Breast epithelium (tissue), 4 donors: ENCODE data around the gene SNUPN. TPM values are rescaled to one million over a fixed set of nuclear protein-coding genes. Genes with fewer than 3 reads are reported as not detected.
A peak's percentile ranks its signal among the peaks of the same experiment; 100 is the strongest.

Experiments used
- DNase-seq, 2 donors: peaks; one replicate each; pipeline ENCODE4 v3.0.0-alpha.2; 2019; ENCODE audit warnings: low spot score in 2 of 2
- H3K27ac ChIP-seq, 2 donors: fragments of 200-600 bp; sonication (generic) in 1 of 2; one replicate each; pipeline ENCODE4 v1.5.1; 2016 to 2019; ENCODE audit warnings: mild to moderate bottlenecking in 1 of 2
- H3K27me3 ChIP-seq, 2 donors: fragments of 200-600 bp; sonication (generic) in 1 of 2; one replicate each; pipeline versions ENCODE4 v1.5.1 to v1.6.0; 2017 to 2019; ENCODE audit warnings: control low read depth in 1 of 2, mild to moderate bottlenecking in 1 of 2
- H3K36me3 ChIP-seq: fragments of 200-600 bp; one replicate; pipeline ENCODE4 v1.5.1; 2019
- H3K4me1 ChIP-seq, 2 donors: fragments of 200-600 bp; sonication (generic); one replicate each; pipeline ENCODE4 v1.5.1; 2016 to 2019; ENCODE audit warnings: control low read depth in 1 of 2
- H3K4me3 ChIP-seq, 3 donors: fragments of 200-600 bp; sonication (generic); 1 replicate in 2 of 3; 2 replicates in 1 of 3; pipeline ENCODE4 v1.5.1; 2016 to 2019; ENCODE audit warnings: mild to moderate bottlenecking in 3 of 3, moderate library complexity in 2 of 3
- H3K9me3 ChIP-seq, 2 donors: fragments of 200-600 bp; sonication (generic) in 1 of 2; one replicate each; pipeline ENCODE4 v1.5.1; 2016 to 2019; ENCODE audit warnings: control low read depth in 1 of 2
- CTCF ChIP-seq, 3 donors: fragments of 450-650 bp; IDR thresholded peaks; one replicate each; pipeline ENCODE4 v1.5.1; 2016 to 2017; ENCODE audit warnings: antibody characterized with exemption in 3 of 3, mild to moderate bottlenecking in 3 of 3, moderate library complexity in 3 of 3
- POLR2A ChIP-seq: fragments of 450-650 bp; IDR thresholded peaks from one replicate; pipeline ENCODE4 v1.6.1; 2016; ENCODE audit warnings: antibody characterized with exemption, mild to moderate bottlenecking, moderate library complexity
- POLR2AphosphoS5 ChIP-seq, 3 donors: sonication (generic); formaldehyde crosslinking; IDR thresholded peaks; one replicate each; pipeline ENCODE4 v1.6.1; 2017; ENCODE audit warnings: antibody characterized with exemption in 3 of 3
- intact Hi-C: fragments of 100-400 bp; cut with DNase I; formaldehyde crosslinking; loops from one replicate; pipeline ENCODE4 v1.15.1; 2023; ENCODE audit warnings: low total_unique reads
- total RNA-seq, 3 donors: library from RNA; depleted of rRNA; stranded (reverse); fragments of >200 nt; gene quantifications; one replicate each; pipeline ENCODE4 v1.1.0, GENCODE V29; 2016

The SNUPN gene
- total RNA-seq, 3 donors from 2014 or later = 19.8 to 24.9 (median 23.6) TPM

DNA sequence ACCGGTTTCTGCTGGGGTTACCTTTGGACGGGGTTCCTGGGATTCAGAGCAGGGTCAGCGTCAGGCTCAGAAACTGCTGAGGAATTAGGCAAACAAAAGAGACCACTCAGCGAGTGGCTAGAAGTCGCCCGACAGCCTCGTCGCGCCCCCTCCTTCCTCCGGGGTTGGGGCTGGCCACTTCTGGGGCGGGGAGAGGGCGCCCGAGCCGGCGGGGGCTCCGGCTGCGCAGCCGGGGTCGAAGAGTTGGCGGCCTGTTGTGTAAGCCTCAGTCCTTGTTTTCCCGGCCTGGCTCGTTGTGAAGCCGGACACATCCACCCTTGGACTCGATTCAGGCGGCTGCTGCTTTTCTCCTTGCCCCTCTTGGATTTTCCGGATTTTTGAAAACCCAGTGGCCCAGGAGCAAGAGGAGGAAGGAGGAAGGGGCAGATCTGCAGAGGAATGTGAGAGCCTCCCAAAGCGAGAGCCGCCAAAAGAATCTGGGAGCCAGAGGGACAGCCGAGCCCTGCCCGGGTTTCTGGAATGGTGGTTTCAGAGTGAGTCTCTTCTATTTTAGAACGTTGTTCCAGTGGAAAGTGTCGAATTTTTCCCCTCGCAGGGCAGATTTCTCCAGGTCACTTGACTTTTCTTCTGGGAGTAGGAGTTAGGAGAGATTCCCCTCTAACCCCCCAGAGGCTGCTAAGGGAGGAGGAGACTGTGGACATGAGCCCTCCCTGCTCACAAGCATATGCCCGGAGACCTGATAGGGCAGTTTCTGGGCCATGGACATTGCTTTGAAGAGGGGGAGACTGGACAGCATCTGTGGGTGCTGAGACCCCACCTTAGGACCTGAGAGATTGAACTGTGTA, 22.9 kb upstream of the SNUPN start:
- peaks cover 16 to 47% of the 10 kb centered on the region in 2 donors for H3K4me1 ChIP-seq
- TF ChIP-seq POLR2A = no peak
- no peak for TF ChIP-seq CTCF (IDR thresholded peaks at IDR 0.05)
- TF ChIP-seq POLR2AphosphoS5 (IDR thresholded peaks at IDR 0.05) = no peak
- H3K36me3 ChIP-seq = no peaks in the 10 kb centered on the region
- peak in 1 of 2 donors; percentile 31 for DNase-seq
- intact Hi-C loops = no loop called here
- peak overlapping the region; percentile 93 to 98 for H3K27ac ChIP-seq
- H3K4me3 ChIP-seq = peak overlapping the region; percentile 77 to 91 (median 90)
- H3K27me3 ChIP-seq = no peaks in the 10 kb centered on the region
- H3K9me3 ChIP-seq = no peaks in the 10 kb centered on the region

- Histone ChIP-seq H3K27ac (peak within 1 kb of the TSS; percentile 93 to 98), H3K4me1 (peaks cover 16 to 39% of the 10 kb centered on the region in 2 donors)
- intact Hi-C loops = no loop called here
Measured at GRCh38 chr15:75647370-75648155, 22.0 kb upstream of the SNUPN start, which contains the start of gene SNX33. Gene SNX33, plus strand, starts transcription at chr15:75647912. Its CDS starts 1,191 bp downstream, at chr15:75649103.

GRCh38 chr15:75646944-75647364, 21.4 kb upstream of the SNUPN start:
- Histone ChIP-seq H3K27me3 (no peaks in the 10 kb centered on the region), H3K4me3 (peak overlapping the region; percentile 77 to 91 (median 90)), H3K4me1 (peaks cover 16 to 33% of the 10 kb centered on the region in 2 donors), H3K9me3 (no peaks in the 10 kb centered on the region), H3K27ac (peak overlapping the region; percentile 93 to 98), H3K36me3 (no peaks in the 10 kb centered on the region)
- peak in 1 of 2 donors; percentile 56 for DNase-seq
- TF ChIP-seq POLR2AphosphoS5 (IDR thresholded peaks at IDR 0.05) (no peak), POLR2A (no peak), CTCF (IDR thresholded peaks at IDR 0.05) (no peak)
- intact Hi-C loops = no loop called here

More at GRCh38 chr15:75647370-75648155, 22.0 kb upstream of the SNUPN start, which contains the start of gene SNX33:
- Histone ChIP-seq H3K27me3 (no peaks in the 10 kb centered on the region), H3K9me3 (no peaks in the 10 kb centered on the region), H3K4me3 (peak within 1 kb of the TSS; percentile 77 to 91 (median 90)), H3K36me3 (no peaks in the 10 kb centered on the region)
- DNase-seq = peak; percentile 63 to 75
- TF ChIP-seq CTCF (IDR thresholded peaks at IDR 0.05) (peak; percentile 13 to 46 (median 37)), POLR2AphosphoS5 (IDR thresholded peaks at IDR 0.05) (peak; percentile 22 to 52 (median 51)), POLR2A (peak; percentile 67)

DNA sequence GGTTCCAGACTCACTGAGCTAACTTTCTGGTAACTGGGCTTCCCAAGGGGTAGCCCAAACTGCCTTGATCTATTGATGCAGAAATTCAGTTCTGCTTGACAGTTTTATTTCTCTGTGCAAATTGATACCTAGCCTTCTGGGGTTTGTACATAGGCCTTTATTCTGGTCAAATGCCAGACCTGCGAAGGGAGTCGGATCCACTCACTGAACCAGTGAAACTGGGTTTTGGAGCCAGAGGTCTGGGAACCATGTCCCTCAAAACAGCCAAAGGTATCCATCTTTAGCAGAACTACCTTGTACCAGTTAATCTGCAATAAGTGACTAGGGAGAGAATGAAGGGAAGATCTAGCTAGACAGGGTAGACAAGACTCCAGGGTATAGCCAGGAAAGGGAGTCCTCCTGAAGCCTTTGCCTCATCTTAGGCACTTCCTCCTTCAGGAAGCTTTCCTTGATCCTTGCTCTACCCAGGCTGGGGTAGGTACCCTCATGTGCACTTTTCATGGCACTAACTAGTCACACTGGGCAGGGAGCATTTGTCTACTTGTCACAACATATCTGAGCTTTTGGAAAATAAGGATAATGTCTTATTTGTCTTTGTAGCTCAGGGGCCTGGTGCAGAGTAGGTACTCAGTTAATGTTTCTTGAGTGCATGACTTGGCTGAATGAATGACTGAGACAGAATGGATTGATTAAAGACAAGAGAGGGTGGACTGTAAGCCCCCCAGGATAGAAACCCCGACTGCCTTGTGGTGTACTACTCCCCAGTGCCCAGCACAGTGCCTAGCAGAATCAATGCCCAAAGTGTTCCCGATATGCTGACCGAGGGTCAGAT, 20.8 kb upstream of the SNUPN start:
- H3K9me3 ChIP-seq = no peaks in the 10 kb centered on the region
- peaks cover 16 to 27% of the 10 kb centered on the region in 2 donors for H3K4me1 ChIP-seq
- no peak for DNase-seq
- no peaks in the 10 kb centered on the region for H3K36me3 ChIP-seq
- peak overlapping the region; percentile 77 to 91 (median 90) for H3K4me3 ChIP-seq
- intact Hi-C loops = no loop called here
- no peaks in the 10 kb centered on the region for H3K27me3 ChIP-seq
- TF ChIP-seq POLR2A = no peak
- H3K27ac ChIP-seq = peak overlapping the region; percentile 93 to 98

DNA sequence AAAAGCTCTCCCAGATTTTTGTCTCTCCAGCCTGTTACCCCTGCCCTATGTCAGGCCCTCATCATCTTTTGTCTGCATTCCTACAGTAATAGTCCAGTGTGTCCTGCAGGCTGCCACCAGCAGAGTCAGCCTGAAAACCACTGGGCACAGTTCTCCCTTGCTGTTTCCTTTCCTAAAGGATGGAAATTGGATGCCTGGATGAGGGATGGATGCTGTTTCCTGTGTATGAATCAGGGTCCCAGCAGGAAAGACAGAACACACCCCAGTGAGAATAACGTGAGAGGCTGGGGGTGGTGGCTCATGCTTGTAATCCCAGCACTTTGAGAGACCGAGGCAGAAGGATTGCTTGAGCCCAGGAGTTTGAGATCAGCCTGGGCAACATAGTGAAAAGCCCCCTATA, 18.9 kb upstream of the SNUPN start:
- intact Hi-C loops = no loop called here
- no peak overlapping the region for H3K4me3 ChIP-seq
- no peaks in the 10 kb centered on the region for H3K27me3 ChIP-seq
- no peak for TF ChIP-seq POLR2A
- TF ChIP-seq POLR2AphosphoS5 (IDR thresholded peaks at IDR 0.05) = no peak
- TF ChIP-seq CTCF (IDR thresholded peaks at IDR 0.05) = no peak
- no peaks in the 10 kb centered on the region for H3K36me3 ChIP-seq
- H3K9me3 ChIP-seq = no peaks in the 10 kb centered on the region
- no peak overlapping the region for H3K27ac ChIP-seq
- DNase-seq = no peak
- peaks cover 9 to 12% of the 10 kb centered on the region in 2 donors for H3K4me1 ChIP-seq
